HUDEP-2 (cell line): ENCODE results near the gene TRIM46.
A peak's percentile ranks its signal among the peaks of the same experiment; 100 is the strongest.
"Not testable (repeated sequence)": the region's sequence is repeated elsewhere in the genome, so short reads cannot be mapped to it uniquely, and the experiment has no call there.

Source experiments
- DNase-seq, 76 experiments: peaks; one replicate each; lab custom pipeline; 2025; ENCODE audit not compliant: unreplicated experiment in 76 of 76; lab: John Stamatoyannopoulos, UW

Gene TRIM46

DNA sequence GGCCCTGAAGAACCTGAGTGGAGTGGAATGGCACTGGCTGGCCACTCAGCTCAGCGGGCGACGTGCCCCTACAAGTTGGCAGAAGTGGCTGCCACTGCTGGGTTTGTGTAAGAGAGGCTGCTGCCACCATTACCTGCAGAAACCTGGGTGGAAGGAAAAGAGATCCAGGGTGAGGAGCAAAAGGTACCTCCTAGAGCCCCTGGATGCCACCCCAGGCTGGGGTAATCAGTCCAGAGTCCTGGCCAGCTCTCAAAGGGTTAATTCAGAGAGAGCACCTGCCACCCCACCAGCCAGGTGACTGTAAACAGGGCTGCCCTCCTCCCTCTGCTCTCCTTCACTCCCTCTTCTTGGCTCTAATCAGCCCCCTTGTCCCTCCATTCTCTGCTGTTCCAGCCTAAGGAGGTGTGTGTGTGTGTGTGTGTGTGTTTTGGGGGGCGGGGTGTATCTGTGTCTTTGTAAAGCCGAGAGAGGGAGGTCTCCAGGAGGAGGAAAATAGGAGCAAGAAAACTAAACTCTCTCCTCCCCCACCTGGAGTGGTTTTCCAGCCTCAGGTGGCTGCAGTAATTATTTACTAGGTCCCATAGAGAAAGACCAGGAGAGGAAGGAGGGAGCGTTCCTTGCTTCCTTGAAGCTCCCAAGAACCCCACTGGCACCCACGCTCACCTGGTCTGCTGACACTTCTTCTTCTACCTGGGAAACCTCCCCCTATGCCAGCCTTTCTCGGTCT, 12.6 kb downstream of the TRIM46 start:
- peak in 1 of 76 experiments; percentile 19 for DNase-seq

DNA sequence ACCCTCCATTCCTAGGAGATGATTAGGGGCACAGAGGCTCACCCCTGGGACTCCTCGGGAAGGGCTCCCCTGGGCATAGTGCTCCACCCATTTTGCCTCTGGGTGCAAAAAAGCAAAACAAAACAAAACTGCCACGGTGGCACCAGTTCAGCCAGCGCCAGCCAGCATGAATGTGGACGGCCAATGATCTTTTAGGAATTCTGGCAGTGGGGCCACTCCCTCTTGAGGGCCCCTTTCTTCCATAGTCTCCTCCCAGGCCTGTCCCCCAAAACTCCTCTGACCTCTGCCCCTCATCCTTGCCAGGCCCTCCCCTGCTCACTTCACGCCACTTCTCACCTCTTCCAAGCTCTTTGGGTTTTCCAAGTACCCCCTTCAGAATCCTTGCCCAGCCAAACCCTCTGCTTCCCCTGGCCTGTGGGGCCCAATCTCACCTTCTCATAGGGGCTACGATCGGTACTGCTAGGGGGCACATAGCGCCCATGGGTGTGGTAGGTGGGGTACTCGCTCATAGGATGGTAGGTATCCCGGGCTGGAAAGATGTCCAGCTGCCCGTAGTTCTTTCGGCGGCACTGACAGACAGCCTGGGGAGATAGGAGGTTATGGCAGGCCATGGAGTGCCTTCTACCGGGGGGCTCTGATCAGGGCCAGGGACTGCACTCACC, 13.3 kb downstream of the TRIM46 start:
- no peak for DNase-seq

DNA sequence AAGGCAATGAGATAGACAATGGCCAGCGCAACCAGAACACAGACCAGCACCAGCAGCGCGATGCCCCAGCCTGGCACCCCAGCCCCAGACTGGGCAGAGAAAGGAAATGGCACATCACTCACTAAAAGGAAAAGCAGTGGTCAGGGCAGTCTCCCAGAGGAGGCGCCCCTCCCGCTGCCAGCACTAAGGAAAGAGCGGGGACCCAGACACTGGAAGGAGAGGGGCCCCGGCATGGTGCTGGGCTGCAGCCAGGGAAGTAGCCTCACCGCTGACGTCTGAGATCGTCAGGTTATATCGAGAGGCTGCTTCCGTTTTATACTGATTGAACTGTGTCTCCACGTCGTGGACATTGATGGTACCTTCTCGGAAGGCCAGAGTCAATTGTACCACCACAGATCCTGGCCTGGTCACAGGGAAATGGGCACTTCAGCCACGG, 13.8 kb downstream of the TRIM46 start:
- no peak for DNase-seq

DNA sequence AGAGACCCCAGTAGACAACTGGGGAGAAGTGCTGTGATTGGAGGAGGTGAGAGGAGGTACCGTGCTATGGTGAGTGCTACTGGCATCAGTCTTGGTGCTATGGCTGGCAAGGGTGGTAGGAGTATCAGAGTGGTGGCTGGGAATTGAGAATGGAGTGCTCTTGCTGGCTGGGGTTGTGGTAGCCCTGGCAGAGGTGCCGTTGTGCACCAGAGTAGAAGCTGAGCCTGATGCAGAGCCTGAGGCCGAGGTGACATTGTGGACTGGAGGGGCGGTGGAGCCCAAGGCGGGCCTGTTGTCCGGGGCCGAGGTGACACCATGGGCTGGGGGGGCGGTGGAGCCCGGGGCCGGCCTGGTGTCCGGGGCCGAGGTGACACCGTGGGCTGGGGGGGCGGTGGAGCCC, 14.6 kb downstream of the TRIM46 start:
- DNase-seq = no peak

DNA sequence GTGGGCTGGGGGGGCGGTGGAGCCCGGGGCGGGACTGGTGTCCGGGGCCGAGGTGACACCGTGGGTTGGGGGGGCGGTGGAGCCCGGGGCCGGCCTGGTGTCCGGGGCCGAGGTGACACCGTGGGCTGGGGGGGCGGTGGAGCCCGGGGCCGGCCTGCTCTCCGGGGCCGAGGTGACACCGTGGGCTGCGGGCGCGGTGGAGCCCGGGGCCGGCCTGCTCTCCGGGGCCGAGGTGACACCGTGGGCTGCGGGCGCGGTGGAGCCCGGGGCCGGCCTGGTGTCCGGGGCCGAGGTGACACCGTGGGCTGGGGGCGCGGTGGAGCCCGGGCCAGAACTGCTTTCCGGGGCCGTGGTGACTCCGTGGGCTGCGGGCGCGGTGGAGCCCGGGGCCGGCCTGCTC, 16.3 kb downstream of the TRIM46 start:
- not testable (repeated sequence) for DNase-seq

DNA sequence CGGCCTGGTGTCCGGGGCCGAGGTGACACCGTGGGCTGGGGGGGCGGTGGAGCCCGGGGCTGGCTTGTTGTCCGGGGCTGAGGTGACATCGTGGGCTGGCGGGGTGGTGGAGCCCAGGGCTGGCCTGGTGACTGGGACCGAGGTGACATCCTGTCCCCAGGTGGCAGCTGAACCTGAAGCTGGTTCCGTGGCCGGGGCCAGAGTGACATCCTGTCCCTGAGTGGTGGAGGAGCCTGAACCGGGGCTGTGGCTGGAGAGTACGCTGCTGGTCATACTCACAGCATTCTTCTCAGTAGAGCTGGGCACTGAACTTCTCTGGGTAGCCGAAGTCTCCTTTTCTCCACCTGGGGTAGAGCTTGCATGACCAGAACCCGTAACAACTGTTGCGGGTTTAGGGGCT, 18.3 kb downstream of the TRIM46 start:
- DNase-seq = peak in 3 of 76 experiments; percentile 19 to 57 (median 40)

DNA sequence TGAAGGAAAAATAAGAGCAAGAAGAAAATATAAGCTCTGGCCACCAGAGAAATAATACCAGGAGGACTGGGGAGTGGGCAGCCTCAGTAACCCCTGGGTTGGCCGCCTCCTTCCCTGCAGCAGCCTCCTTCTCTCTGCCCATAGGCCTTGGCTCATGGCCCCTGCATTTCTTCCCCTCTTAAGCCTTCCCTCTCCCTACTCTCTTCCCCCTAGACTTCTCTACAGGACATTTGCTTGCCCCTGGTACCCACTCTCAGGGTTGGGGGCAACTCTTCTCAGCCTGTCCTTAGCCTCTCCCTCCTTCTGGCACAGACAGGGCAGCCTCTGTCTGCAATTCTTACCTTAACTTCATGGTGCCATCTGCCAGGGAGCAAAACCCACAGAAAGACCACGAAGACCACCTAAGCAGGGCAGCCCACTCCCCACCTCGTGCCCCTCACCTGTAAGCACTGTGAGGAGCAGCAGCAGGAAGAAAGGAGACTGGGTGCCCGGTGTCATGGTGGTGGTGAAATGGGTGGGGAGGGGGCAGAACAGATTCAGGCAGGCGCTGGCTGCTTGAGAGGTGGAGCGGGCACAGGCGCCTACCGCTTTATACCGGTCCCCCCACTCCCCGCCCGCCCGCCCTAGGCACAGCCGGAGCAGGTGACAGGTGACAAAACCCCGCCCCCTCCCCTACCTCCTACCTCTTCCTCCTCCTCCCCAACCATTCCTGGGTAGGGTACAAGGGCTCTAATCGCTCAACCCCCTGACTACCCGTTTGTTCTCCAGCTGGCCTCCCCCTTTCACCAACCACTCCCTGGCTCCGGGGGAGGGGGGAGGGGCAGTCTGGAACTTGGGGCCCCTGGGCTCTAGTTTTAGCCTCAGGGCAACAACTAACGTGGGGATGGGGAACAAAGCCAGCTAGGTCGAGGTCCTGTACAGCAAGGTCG, 19.0 kb downstream of the TRIM46 start:
- DNase-seq = peak in 70 of 76 experiments; percentile 38 to 94 (median 82)

DNA sequence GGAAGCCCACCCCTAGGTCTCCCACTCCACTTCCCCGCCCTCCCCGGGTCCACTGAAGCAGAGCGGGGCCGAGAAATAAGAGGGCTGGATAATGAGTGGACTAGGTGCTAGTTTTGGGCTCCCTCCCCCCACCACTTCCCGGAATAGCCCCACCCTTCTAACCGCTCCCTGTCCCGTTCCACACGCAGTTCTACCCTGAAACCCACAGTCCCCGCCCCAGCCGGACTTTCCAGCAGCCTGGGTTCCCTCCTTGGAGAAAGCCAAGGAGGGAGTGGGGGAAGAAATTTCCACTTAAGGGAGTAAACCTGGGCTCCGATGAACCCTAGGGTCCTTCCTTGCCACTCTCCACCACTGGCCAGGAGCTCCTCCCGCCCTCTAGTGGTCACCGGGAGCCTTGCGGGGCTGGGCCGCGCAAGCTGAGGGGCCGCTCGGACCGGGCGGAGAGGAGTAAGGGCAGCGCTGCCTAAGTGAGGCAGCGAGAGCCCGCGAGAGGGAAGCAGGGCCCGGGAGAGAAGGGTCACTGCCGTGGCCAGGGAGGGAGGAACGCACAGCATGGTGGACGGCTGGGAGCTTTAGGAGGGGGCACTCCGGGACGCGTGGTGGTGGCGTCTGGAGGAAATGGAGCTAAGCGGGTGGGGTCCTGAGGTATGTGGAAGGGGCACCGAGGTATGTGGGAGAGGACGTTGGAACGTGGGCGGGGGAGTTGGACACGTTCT, 19.8 kb downstream of the TRIM46 start:
- peak in 73 of 76 experiments; percentile 69 to 97 (median 88) for DNase-seq

DNA sequence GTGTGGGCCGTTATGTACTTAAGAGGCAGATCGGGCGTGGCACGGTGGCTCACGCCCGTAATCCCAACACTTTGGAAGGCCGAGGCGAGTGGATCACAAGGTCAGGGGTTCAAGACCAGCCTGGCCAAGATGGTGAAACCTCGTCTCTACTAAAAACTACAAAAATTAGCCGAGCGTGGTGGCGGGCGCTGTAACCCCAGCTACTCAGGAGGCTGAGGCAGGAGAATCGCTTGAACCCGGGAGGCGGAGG, 20.3 kb downstream of the TRIM46 start:
- DNase-seq = peak in 1 of 76 experiments; percentile 75

DNA sequence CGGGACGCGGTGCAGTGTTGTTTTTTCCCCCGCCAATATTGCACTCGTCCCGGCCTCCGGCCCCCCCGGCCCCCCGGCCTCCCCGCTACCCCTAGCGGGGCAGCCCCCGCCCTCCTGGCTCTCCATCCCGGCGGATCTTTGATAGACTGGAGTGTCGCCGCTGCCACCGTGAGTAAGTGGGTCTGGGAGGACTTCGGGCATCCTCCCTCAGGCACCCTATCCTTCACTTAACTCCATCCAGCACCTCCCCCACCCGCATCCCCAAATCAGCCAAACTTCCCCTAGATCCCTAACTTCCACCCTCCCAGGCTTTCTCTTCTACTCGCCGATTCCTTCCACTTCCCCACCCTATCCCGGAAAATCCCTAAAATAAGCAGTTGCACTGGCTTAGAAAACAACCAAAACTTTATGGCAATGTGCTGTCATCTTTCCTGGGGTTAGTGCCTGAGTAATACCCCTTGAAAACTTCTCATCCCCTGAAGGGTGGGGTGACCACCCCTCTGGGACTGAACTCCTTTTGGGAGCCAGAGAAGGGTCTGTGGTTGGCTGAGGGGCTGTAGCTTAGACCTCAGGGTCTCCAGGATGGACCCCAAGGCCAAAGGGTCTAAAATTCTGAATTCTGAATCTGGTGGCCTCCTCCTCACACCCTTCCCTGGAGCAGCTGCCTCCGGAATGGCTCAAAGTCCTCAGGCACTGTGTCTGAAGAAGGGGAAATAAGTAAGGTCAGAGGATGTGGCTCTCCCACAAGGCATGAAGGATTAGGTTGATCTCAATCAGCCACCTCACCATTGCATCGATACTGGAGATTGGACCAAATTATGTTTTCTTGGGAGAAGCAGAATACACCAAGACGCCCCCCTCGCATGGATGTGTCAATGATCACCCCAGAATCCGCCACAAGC, 21.8 kb downstream of the TRIM46 start:
- DNase-seq = no peak

DNA sequence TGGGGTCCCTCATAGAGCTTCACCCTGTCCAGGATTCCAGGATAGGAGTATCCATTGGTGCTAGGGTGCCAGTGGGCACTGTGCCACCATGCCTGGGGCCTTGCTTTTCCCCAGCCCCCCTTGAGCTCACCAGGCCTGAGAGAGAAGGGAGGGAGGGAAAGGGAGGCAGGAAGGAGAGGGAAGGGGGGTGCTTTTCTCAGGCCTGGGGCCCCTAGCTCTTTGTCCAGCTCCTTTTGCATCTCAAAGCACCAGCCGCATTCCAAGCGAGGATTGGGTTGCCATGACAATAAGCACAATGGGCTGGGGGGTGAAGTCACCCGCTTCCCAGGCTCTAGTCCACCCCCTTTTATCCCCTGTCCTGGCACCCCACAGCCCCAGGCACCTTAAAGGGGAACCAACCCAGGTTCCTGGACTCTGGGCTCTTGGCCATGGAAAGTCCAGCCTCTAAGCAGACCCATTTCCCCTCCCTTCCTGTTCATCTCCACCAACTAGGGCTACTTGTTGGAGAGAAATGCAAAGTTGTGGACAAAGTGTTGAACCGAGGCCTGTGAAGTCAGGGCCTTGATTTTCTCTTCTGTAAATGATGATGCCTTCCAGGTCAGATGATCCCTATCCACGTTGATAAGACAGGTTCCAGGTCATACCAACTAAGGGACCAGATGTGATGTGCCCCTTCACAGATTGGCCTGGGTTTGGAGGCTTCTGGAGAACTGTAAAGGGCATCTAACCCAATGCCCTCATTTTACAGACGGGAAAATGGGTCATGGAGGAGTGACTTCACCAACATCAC, 22.6 kb downstream of the TRIM46 start:
- DNase-seq = no peak

DNA sequence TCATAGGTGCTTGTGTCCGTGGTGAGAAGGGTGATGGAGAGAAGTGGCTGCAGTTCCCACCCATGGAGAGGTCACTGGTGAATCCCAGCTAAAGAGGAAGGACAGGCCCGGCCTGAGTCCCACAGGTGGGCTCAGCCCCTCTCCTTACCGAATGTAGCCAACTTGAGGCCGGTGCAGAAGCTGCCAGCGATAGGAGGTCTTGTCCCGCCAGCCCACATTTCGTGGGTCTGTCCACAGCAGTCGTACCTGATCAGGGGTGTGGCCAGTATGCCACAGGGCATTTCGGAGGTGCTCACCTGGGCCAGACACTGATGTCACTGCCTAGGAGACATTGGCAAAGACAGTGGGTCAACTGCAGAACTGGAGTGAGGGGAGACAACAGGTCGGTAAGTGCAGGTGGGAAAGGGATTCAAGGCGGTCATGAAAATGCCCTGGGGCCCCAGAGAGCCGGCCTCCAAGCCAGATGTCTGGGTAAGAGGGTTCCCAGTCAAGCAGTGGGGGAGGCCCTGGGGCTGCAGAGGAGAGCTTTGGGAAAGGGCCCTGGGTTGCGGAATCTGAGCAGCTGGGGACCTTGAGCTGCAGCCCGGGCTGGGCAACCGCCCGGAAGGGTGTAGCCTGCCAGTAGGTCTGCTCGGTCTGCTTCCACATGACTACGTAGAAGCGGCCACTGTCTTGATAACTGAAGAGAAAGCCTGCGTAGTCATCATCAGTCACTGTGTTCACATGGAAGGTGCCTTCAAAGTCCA, 23.4 kb downstream of the TRIM46 start:
- no peak for DNase-seq

DNA sequence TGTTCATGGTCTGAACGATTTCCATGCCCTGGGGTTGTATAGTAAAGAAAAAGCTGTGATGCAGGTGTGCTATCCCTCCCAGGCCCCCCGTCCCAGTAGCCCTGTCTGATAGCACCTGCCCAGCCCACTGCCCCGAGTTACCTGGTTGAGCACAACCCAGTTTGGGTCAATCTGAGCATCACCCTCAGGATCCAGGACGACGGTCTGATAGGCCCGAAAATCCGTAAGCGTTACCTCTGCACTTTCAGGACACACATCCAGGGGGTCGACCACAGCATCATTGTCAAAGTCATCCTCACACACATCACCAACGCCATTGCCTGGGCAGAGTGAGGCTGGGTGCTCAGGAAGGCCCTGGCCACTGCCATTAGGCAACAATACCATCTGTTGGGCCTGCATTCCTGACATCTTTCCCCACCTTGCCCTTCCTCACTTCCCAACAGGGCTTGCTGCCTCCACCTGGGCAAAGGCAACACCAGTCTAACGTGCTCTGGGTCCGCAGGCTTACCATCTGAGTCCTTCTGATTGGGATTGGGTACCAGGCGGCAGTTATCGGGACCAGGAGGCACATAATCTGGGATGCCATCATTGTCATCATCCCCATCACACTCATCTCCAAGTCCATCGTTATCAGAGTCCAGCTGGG, 24.4 kb downstream of the TRIM46 start:
- no peak for DNase-seq

DNA sequence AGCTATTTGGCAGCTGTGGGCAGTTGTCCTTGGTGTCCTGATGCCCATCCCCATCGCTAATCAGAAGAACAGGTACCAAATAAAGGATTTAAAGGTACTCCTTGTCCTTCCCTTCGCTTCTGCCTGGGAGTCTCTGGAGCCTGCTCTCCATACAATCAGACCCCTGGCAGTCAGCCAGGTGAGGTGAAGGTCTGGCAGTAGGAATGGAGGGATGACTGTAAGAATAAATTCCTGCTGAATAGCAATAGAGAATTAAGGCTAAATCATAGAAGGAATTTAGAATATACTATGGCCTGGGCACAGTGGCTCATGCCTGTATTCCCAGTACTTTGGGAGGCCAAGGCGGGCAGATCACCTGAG, 24.9 kb downstream of the TRIM46 start:
- no peak for DNase-seq

DNA sequence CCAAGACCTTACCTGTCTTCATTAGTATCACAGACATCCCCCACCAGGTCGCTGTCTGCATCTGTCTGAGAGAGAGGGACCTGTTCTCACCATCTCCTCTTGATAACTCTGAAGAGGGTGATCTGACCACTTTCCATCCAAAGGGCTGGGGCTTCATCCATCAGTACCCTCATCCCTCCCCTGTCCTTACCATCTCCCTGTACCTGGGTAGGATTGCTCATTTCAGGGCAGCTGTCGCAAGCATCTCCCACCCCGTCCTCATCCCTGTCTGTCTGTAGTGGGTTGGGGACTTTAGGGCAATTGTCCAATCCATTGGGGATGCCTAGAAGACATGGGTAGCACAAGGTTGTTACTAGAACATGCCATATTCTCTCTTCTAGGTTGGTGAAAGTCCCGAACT, 26.1 kb downstream of the TRIM46 start:
- DNase-seq = no peak

DNA sequence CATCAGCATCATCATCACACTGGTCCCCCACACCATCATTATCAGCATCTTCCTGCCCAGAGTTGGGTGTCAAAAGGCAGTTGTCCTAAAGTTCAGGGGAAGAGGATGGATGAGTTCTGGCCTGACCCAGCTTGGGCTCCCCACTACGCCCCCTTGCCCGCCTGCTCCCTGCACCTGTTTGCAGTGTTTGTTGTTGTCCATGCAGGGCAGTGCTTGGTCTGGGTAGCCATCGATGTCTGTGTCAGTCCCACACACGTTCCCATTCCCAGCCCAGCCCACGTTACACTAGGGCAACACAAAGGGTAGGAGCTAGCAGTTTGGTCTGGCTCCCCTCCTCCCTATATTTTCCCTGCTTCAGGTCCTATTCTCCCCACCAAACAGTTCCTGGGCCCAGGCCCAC, 27.3 kb downstream of the TRIM46 start:
- DNase-seq = no peak

DNA sequence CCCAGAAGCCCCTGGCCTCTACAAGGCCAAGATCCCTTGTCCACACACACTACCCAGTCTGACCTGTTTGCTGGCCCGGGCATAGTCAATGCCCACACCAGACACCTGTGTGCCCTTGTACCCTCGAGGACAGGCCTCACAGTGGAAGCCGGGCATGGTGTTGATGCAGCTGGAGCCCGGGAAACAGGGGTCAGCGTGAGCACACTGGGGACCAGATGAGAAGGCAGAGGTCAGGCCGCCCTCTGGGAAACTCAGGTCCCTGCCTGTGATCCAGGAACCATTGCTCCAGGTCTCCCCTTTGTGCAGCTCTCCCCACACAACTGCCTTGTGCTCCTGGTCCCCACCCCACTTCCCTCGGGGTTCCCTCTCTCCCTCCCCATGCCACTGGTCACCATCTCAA, 28.5 kb downstream of the TRIM46 start:
- no peak for DNase-seq
